ENCODE data around the gene OPRL1.
"Not testable (repeated sequence)": the region's sequence is repeated elsewhere in the genome, so short reads cannot be mapped to it uniquely, and the experiment has no call there.

Gene OPRL1

GRCh38 chr20:64106435-64106961 is 26.6 kb downstream of the OPRL1 start:
- DNase-seq, result no peak

- peak; percentile 34 for DNase-seq
Observed at GRCh38 chr20:64106981-64107735, 27.3 kb downstream of the OPRL1 start, which contains the start of gene NPBWR2. Gene NPBWR2 (minus strand): TSS chr20:64107565. CDS start chr20:64106831, 734 bp downstream.

DNA sequence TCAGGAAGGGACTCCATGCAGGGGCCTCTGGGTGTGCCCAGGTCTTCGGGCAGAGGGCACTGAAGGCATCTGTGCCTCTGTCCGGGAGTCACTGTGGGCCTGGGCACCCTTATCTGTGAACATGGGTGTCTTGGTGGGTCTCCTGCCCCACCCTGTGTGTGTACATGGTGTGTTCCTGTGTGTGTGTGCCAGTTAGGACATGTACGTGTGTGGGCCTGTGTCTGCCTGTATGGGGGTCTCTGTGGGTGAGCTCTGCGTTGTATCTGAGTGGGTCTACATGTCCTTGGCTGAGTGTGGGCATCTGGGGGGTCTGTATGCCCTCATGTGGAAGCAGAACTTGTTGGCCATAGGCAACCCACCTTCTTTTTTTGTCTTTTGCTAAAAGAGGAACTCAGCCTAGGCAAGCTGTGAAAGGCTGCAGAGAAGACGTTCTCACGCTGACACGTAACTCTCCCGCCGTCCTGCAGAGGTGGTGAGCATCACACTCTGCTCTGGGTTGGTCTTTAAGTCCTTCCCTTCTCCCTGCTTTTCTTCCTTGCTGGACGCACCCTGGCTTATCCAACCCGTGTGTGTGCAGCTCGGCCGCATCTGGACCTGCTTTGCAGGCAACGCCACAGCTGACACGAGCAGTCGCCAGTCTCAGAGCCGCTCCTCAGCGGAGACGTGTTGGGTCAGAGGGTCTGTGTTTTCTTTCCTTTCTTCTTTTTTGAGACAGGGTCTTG is 28.0 kb downstream of the OPRL1 start:
- no peak for DNase-seq

- no peak for DNase-seq
Observed at GRCh38 chr20:64108731-64109681, 29.1 kb downstream of the OPRL1 start.

DNA sequence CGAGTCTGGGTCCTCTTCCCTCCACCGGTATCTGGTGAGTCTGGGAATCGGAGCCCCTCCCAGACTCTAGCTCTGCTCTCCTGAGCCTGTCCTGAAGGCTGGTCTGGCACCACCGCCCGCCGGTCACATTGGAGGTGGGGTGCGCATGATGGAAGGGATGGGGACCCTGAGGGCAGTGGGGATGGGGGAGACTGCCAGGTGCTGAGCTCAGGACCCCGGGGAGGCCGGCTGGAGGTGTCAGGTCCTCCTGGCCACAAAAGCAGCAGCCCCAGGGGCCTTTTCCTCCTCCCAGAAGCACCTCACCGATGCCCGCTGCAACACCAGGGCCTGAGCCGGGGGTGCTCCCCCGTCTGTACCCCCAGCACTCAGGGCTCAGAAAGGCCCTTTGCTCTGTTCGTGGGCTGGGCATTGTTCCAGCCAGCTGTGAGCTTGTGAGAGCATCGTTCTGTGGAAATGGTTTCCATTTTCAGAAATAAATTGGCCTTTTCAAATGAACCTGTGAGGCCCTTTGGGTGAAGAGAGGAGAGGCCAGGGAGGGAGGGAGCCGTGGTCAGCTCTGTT is 30.0 kb downstream of the OPRL1 start:
- no peak for DNase-seq

- DNase-seq, result no peak
Observed at GRCh38 chr20:64110411-64111068, 30.7 kb downstream of the OPRL1 start.

DNA sequence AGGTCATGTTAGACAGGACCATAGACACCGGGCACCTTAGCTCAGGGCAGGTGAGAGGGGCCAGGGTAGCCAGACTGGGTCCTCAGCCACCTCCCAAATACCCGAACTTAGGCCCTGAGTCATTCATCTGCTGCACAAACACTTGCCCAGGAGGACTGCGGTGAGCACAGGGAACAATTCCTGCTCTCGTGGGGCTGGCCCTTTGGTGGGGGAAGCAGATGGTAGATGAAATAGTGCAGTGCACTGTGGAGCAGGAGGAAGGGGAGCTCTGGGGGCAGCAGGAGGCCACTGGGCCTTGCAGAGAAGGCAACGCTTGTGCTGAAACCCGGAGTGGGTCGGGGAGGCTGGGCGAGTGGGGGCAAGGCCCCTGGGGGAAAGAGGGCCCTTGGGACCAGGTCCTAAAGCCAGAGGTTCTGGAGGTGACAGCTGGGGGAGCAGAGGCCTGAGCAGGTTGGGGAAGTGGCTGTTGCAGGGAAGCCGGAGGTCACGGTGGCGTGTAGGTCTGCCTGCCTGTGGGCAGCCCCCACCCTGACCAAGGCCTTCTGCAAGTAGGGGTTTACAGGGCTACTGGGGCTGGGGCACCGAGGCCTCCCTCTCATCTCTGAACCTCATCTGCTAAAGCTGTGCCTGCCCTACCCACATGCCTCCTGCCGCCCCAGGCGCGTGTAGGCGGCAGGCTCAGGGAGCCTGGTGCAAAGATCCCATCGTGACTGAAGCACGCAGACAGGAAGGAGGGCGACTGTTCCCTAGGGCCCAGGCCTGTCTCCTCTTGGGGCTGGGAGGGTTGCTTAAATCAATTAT is 32.2 kb downstream of the OPRL1 start:
- DNase-seq, result no peak

DNA sequence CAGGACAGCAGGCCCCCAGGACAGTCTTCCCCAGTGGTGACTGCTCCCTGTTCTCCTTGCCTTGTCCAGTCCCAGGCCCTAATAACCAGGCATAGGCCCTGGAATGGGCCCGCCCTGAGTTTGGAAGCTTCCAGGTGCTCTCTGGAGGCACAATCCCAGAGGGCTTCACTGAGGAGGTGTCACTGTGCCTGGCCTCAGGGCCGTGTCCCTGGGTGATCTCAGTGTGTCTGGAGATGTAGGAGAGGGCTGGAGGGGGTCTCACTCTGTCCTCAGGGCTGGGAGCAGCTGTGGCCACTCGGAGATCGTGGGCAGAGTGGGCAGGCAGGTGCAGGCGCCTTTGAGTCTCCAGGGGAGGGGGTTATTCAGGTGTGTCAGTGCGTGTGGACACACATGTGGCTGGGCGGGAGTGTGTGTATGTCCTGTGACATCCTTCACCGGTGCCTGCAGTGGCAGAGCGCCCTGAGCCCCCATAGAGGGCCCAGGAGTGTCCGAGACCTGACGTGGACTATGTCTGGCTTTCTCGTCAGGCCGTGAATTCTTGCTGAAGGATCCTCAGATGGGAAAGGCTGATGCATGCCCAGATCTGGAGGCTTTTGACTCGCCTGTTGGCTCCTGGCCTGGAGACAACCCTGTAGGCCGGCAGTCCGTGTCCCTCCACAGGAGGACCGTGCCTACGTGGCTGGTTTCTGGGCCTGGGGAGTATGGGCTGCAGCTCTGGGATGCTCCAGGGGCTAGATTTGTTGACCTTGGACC is 33.0 kb downstream of the OPRL1 start:
- DNase-seq, result no peak

- no peak for DNase-seq
Observed at GRCh38 chr20:64113444-64113775, 33.5 kb downstream of the OPRL1 start.

DNA sequence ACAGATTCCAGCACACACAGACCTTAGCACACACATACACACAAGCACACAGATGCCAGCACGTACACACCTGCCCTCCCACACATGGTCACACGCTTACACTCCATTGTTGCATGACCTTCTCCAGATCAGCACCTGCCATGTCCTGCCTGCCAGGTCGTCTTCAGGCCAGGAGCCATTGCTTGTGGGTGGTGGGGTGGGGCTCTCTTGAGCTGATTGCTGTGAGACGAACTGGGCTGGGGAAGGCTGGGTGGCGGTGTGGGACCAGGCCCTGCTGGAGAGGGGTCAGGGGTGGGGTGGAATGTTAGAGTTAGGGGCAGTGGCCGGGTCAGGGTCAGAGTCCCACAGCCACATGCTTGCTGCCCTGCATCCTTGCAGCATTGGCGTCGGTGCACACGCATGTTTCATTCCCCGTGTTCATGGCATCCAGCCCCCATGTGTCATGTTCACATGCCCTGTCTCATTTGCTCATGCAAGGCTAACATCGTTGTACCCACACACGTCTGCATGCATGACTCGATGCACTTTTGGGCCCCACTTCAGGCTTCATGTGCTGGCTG is 34.0 kb downstream of the OPRL1 start:
- DNase-seq, result no peak

DNA sequence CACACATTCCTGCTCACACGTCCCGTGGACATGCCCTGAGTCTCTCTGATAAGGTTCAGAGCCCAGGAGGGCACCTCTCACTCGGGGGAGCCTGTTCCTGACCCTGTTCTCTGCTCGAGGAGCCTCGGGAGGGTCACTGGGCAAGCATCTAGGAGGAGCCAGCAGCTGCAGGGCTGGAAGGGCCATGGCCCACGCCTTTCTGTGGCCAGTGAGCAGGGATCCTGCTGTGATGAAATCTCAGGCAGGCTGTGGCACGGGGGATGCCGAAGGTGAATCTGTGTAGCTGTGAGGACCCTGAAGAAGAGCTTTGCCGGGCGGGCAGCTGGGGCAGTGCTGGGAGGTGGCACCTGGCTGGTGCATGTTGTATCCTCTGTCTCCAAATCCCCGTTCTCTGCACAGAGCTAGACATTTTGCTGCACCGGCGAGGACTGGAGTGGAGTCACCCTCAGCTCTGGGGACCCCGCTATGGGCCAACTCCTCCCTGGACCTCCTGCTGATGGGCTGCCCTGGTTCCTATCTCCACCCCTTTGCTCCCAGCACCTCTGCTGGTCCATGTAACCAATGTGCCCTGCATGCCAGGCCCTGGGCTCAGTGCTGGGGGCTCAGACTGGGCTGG is 34.6 kb downstream of the OPRL1 start:
- no peak for DNase-seq

GRCh38 chr20:64115171-64115911 is 35.5 kb downstream of the OPRL1 start:
- no peak for DNase-seq

DNA sequence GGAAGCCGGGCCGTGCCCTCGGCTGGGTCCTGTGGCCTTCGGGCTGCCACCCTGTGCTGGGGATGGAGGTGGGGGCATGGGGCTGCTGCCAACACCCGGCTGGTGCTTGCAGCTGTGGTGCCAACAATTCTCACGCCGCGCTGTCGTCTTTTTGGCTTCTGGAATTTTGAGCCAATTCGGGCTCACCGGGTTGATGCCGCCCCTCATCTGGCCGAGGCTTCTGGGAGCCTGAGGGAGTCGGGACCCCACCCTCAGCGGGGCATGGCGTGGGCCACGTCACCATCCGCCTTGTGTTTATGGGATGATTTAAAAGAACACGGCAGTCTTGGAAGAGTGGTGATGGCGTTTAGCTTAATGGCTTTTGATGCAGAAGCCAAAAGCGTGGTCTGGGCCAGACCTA is 36.1 kb downstream of the OPRL1 start:
- DNase-seq, result no peak

DNA sequence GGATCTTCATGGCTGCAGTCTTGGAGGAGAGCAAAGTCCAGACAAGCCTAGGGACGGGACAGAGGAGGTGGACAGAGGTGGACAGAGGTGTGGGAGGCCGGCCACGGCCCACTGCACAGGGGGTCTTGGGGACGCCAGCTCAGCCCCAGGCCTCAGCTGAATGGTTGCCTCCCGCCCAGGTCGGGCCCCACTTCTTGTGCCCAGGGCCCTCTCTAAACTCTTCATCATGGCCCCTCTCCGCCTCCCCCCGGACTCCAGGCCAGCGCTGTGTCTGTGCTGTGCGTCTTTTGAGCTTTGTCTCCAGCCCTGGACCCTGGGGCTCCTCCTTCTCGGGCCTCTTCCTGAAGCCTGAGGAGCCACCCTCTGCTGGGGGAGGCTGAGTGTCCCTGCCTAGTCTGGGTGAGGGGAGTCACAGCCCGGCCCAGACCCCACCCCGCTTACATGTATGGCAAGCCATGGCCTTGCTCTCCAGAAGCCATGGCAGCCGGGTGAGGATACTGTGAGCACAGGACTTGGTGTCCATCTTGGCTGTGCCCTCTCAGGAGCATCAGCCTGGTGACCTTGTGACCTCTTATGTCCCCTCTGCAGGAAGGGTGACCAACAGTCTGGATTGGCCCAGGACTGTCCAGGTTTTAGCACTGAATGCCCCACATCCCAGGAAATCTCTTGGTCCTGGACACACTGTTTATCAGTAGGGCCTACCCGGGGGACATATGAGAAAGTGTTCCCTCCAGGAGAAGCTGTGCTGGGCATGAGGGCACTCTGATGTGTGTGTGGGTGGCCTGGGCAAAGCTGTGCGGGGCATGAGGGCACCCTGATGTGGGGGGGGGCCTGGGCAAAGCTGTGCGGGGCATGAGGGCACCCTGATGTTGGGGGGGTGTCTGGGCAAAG is 36.9 kb downstream of the OPRL1 start:
- DNase-seq, result no peak

- not testable (repeated sequence) for DNase-seq
Observed at GRCh38 chr20:64117432-64117777, 37.5 kb downstream of the OPRL1 start.

DNA sequence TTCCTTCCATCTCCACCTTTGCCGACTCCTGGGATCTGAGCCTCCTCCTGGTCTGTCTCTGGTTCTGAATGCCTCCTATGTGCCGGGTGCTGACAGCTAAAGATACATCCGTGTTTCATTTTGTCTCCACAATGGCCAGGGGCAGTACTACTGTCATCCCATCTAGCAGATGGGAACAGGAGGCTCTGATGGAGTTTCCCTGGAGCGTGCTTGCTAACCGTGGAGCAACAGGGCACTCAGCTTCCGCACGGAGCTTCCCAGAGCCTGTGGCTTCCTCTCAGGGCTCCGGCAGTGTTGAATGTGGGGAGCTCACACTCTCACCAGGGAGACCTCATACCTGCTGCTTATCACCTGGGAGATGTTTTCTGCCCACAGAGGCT is 39.4 kb downstream of the OPRL1 start:
- no peak for DNase-seq

- DNase-seq, result no peak
Observed at GRCh38 chr20:64119681-64120341, 39.9 kb downstream of the OPRL1 start.

DNA sequence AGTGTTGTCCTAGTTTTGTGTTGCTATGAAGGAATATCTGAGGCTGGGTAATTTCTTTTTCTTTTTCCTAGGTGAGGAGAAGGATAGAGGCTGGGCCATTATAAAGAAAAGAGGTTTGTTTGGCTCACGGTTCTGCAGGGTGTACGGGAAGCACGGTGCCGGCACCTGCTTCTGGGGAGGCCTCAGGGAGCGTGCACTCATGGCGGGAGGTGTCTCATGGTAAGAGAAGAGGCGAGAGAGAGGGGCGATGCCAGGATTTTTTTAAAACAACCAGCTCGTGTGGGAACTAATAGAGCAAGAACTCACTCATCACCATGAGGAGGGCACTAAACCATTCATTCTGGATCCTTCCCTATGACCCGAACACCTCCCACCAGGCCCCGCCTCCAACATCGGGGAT is 41.7 kb downstream of the OPRL1 start:
- no peak for DNase-seq

All from activated naive CD4-positive, alpha-beta T cell treated with anti-CD3 and anti-CD28 coated beads, Interleukin-2, amount 50 U/mL, for 16 hours (primary cell).